K562 (cell line): ENCODE data around the gene PALLD. TPM values are rescaled to one million over a fixed set of nuclear protein-coding genes. Genes with fewer than 3 reads are reported as not detected.

Experiments used
- ATAC-seq: fragments of 200-7000 bp; cut with Tn5 transposase; 3 replicates; pipeline ENCODE4 v1.9.1; 2020; ENCODE audit warnings: moderate library complexity
- BruUV-seq: library from RNA; stranded (reverse); fragments of 400-500 nt; replicated peaks from 2 replicates; lab custom pipeline; 2021; lab: Mats Ljungman, UMichigan
- CTCF ChIA-PET: fragments of 300-600 bp; formaldehyde crosslinking; extraction: SDS; loops from one replicate; lab custom pipeline; 2021; ENCODE audit warnings: low intra/inter-chr PET ratio; lab: Yijun Ruan, JAX
- POLR2A ChIA-PET: fragments of 300-600, 350-650 bp; sonication (Branson Sonifier 250); formaldehyde crosslinking; extraction: SDS; loops from one replicate; lab custom pipeline; 2021; ENCODE audit warnings: antibody characterized with exemption, inconsistent platforms; lab: Yijun Ruan, JAX
- DNase-seq, 4 experiments: peaks; one replicate each; pipeline versions ENCODE4 v3.0.0 to v3.0.0-alpha.2; 2011 to 2018; ENCODE audit warnings: low spot score in 3 of 4, mixed read lengths in 3 of 4; ENCODE audit errors: extremely low read depth in 1 of 4
- FAIRE-seq: peaks from 2 replicates; lab custom pipeline; 2011; peaks lifted over from hg19 to GRCh38; lab: Jason Lieb, UNC
- H2AFZ ChIP-seq: 2 replicates; pipeline ENCODE4 v1.6.0; 2011; ENCODE audit warnings: low read depth, low read length, control low read depth, inconsistent platforms
- H3K27ac ChIP-seq: fragments of 200-600 bp; 3 replicates; pipeline ENCODE4 v1.8.0; 2011; ENCODE audit warnings: low read depth, mild to moderate bottlenecking, control low read depth, inconsistent platforms, low read length, moderate library complexity, mixed read lengths; ENCODE audit errors: extremely low read depth
- H3K27me3 ChIP-seq, 2 experiments: fragments of 300-600 bp in 1 of 2; 2 replicates in 1 of 2; 3 replicates in 1 of 2; pipeline versions ENCODE4 v1.6.0 to v1.8.0; 2011; ENCODE audit warnings: inconsistent platforms in 2 of 2, low read length in 2 of 2, mild to moderate bottlenecking in 1 of 2, mixed read lengths in 1 of 2, moderate library complexity in 1 of 2; ENCODE audit not compliant: control insufficient read depth in 2 of 2, insufficient read depth in 2 of 2
- H3K36me3 ChIP-seq: fragments of 300-600 bp; 3 replicates; pipeline ENCODE4 v1.8.0; 2011; ENCODE audit warnings: mild to moderate bottlenecking, low read length, inconsistent platforms; ENCODE audit not compliant: control insufficient read depth, insufficient read depth
- H3K4me1 ChIP-seq, 2 experiments: fragments of 200-600 bp in 1 of 2; replicated peaks in 1 of 2; 2 replicates in 1 of 2; 3 replicates in 1 of 2; pipeline versions ENCODE4 v1.5.1 to v1.8.0; 2011; ENCODE audit warnings: inconsistent platforms in 2 of 2, low read length in 2 of 2, mild to moderate bottlenecking in 1 of 2, mixed read lengths in 1 of 2, moderate library complexity in 1 of 2; ENCODE audit not compliant: control insufficient read depth in 2 of 2, insufficient read depth in 2 of 2
- H3K4me2 ChIP-seq: 2 replicates; pipeline ENCODE4 v1.6.1; 2011; ENCODE audit warnings: low read length, control low read depth, inconsistent platforms, mixed read lengths; ENCODE audit not compliant: insufficient read depth
- H3K4me3 ChIP-seq: fragments of 200-600 bp; sonication (generic), shearing (Covaris generic); 2 replicates; pipeline ENCODE4 v1.5.1; 2016; ENCODE audit warnings: control low read depth, inconsistent platforms
- H3K79me2 ChIP-seq: fragments of 200-600 bp; 3 replicates; pipeline ENCODE4 v1.8.0; 2011; ENCODE audit warnings: low read length, inconsistent platforms; ENCODE audit not compliant: control insufficient read depth, insufficient read depth
- H3K9ac ChIP-seq, 2 experiments: 2 replicates each; pipeline versions ENCODE4 v1.6.0 to v1.6.1; 2011; ENCODE audit warnings: low read depth in 2 of 2, low read length in 2 of 2, control low read depth in 1 of 2, inconsistent platforms in 1 of 2, mild to moderate bottlenecking in 1 of 2, mixed read lengths in 1 of 2; ENCODE audit not compliant: insufficient read depth in 1 of 2
- H3K9me1 ChIP-seq: one replicate; pipeline ENCODE4 v1.6.0; 2011; ENCODE audit warnings: inconsistent platforms, mild to moderate bottlenecking, low read length, moderate library complexity; ENCODE audit not compliant: control insufficient read depth, insufficient read depth
- H3K9me3 ChIP-seq: replicated peaks from 2 replicates; pipeline ENCODE4 v1.5.1; 2011; ENCODE audit warnings: low read depth, low read length, inconsistent platforms; ENCODE audit not compliant: control insufficient read depth, insufficient read depth
- H4K20me1 ChIP-seq: replicated peaks from 2 replicates; pipeline ENCODE4 v1.6.1; 2011; ENCODE audit warnings: low read length, inconsistent platforms, mixed read lengths; ENCODE audit not compliant: control insufficient read depth, insufficient read depth
- ARID1B ChIP-seq: fragments of 450-650 bp; IDR thresholded peaks from 2 replicates; pipeline ENCODE4 v1.6.1; 2016; ENCODE audit warnings: antibody characterized with exemption, mild to moderate bottlenecking, inconsistent platforms
- CBFA2T2 ChIP-seq: fragments of 450-650 bp; conservative IDR thresholded peaks from 2 replicates; pipeline ENCODE4 v1.6.1; 2017; ENCODE audit warnings: mild to moderate bottlenecking
- DDX20 ChIP-seq: fragments of 450-650 bp; IDR thresholded peaks from 2 replicates; pipeline ENCODE4 v1.6.1; 2016; ENCODE audit warnings: missing genetic modification characterization, low read depth, mild to moderate bottlenecking, missing compliant biosample characterization, moderate library complexity
- KAT2B ChIP-seq: IDR thresholded peaks from one replicate; pipeline ENCODE4 v1.6.1; 2012; ENCODE audit warnings: low read depth, mild to moderate bottlenecking, control low read depth, inconsistent platforms, low read length, moderate library complexity
- MAFK ChIP-seq: IDR thresholded peaks from 2 replicates; pipeline ENCODE4 v1.6.1; 2011; ENCODE audit warnings: low read length, improper control_type of control experiment
- MAZ ChIP-seq, 2 experiments: fragments of 450-650 bp in 1 of 2; sonication (generic) in 1 of 2; formaldehyde crosslinking; IDR thresholded peaks in 1 of 2; conservative IDR thresholded peaks in 1 of 2; 2 replicates each; pipeline versions ENCODE4 v1.4.0 to v1.5.0; 2020; ENCODE audit warnings: mild to moderate bottlenecking in 1 of 2, missing genetic modification reagents in 1 of 2
- RUNX1 ChIP-seq: sonication (generic); IDR thresholded peaks from 2 replicates; pipeline ENCODE4 v1.6.1; 2016; ENCODE audit warnings: antibody characterized with exemption, low read depth
- SMAD2 ChIP-seq: fragments of 150-350 bp; IDR thresholded peaks from 2 replicates; pipeline ENCODE4 v1.6.1; 2014; ENCODE audit warnings: low read depth, mild to moderate bottlenecking, low read length
- SRF ChIP-seq, 2 experiments: fragments of 250-450, 450-650 bp in 1 of 2; sonication (Bioruptor Pico) in 1 of 2; sonication (generic) in 1 of 2; formaldehyde crosslinking; IDR thresholded peaks; 2 replicates each; pipeline versions ENCODE4 v1.5.0 to v1.5.1; 2020 to 2022; ENCODE audit warnings: mild to moderate bottlenecking in 1 of 2, missing genetic modification reagents in 1 of 2
- ZFP1 ChIP-seq: fragments of 450-650 bp; formaldehyde crosslinking; IDR thresholded peaks from 2 replicates; pipeline ENCODE4 v1.4.0; 2020; ENCODE audit warnings: mild to moderate bottlenecking, mixed read lengths
- ZNF140 ChIP-seq: fragments of 250-450 bp; sonication (Bioruptor Pico); IDR thresholded peaks from 2 replicates; pipeline ENCODE4 v1.8.0; 2021; ENCODE audit warnings: moderate library complexity, mild to moderate bottlenecking, inconsistent platforms
- ZNF3 ChIP-seq: fragments of 250-450 bp; sonication (Bioruptor Pico); IDR thresholded peaks from 2 replicates; pipeline ENCODE4 v1.5.0; 2021; ENCODE audit warnings: mild to moderate bottlenecking, moderate library complexity
- ZNF639 ChIP-seq, 2 experiments: fragments of 200-800 bp in 1 of 2; sonication (Bioruptor generic) in 1 of 2; sonication (generic) in 1 of 2; formaldehyde crosslinking in 1 of 2; IDR thresholded peaks in 1 of 2; conservative IDR thresholded peaks in 1 of 2; 2 replicates each; pipeline versions ENCODE4 v1.5.0 to v1.6.1; 2016 to 2020; ENCODE audit warnings: missing compliant biosample characterization in 1 of 2, missing genetic modification characterization in 1 of 2, missing genetic modification reagents in 1 of 2
- ZNF764 ChIP-seq: fragments of 250-450 bp; sonication (Bioruptor Pico); IDR thresholded peaks from 2 replicates; pipeline ENCODE4 v1.4.0; 2020; ENCODE audit warnings: low read depth, mild to moderate bottlenecking, moderate library complexity
- WGBS: fragments of 100-300 bp; shearing (Covaris generic); methylation state at CpG from one replicate; pipeline ENCODE4 v1.1.6; 2016; ENCODE audit warnings: low coverage, mixed read lengths; ENCODE audit not compliant: insufficient coverage; ENCODE audit errors: missing lambda C conversion rate; 5-methylcytosine and 5-hydroxymethylcytosine counted together
- in situ Hi-C: fragments of 300-500 bp; cut with MboI; formaldehyde crosslinking; loops from 4 replicates; pipeline ENCODE4 v1.15.0; 2018; ENCODE audit warnings: inconsistent platforms, mixed read lengths
- intact Hi-C: fragments of 100-400 bp; cut with micrococcal nuclease; formaldehyde crosslinking; loops from 2 replicates; pipeline ENCODE4 v1.14.2; 2022
- polyA plus RNA-seq, 8 experiments: library from polyadenylated mRNA; depleted of rRNA in 4 of 8; stranded (reverse) in 5 of 8; unstranded in 3 of 8; fragments of >200 nt; fragmentation: Nextera tagmentation in 2 of 8; fragmentation: Illumina TruSeq in 1 of 8; extraction: Ambion mirVana in 2 of 8; extraction: Trizol in 1 of 8; gene quantifications; 2 replicates each; pipeline versions ENCODE4 v1.2.1 to v1.2.3, GENCODE V29; 2011 to 2014; ENCODE audit warnings: inconsistent platforms in 1 of 8, missing spikeins in 1 of 8
- total RNA-seq, 7 experiments: library from RNA; depleted of rRNA in 6 of 7; stranded (reverse); fragments of >200 nt in 6 of 7; fragmentation: Illumina TruSeq in 2 of 7; extraction: Trizol in 2 of 7; gene quantifications; 2 replicates each; pipeline versions ENCODE4 v1.2.1 to v1.2.3, GENCODE V29; 2011 to 2021; ENCODE audit warnings: low replicate concordance in 1 of 7

The PALLD gene
- total and polyA plus RNA-seq, 9 of the 15 experiments (the other 6 are each of a cell fraction or from before 2014, with no cell fraction given) = 0.01 to 0.35 (median 0.06) TPM; not detected in 3

GRCh38 chr4:168724243-168724642 lies 227.4 kb downstream of the PALLD start (continued):
- TF ChIP-seq ZNF639 (CRISPR knock-in tag; conservative IDR thresholded peaks at IDR 0.05 in 1 of 2, IDR thresholded peaks at IDR 0.05 in 1 of 2) (no peak), CBFA2T2 (no peak), DDX20 (no peak), RUNX1 (no peak), MAZ (CRISPR knock-in tag; conservative IDR thresholded peaks at IDR 0.05 in 1 of 2, IDR thresholded peaks at IDR 0.05 in 1 of 2) (no peak), SRF (CRISPR knock-in tag; IDR thresholded peaks at IDR 0.05) (no peak), ZFP1 (CRISPR knock-in tag) (no peak), ZNF3 (no peak), SMAD2 (no peak)
- TF ChIP-seq, all 486 proteins: peak for 0

- H3K79me2 ChIP-seq = no peaks in the 10 kb centered on the region
- no peak for DNase-seq
- no peaks in the 10 kb centered on the region for H3K27me3 ChIP-seq
- H3K4me2 ChIP-seq = no peak overlapping the region
- no peak for FAIRE-seq
- in situ Hi-C loops (no loop called here), intact Hi-C loops (no loop called here)
- H3K36me3 ChIP-seq = no peaks in the 10 kb centered on the region
- BruUV-seq = no TSS peak
- no peak for ATAC-seq
- no peaks in the 10 kb centered on the region for H3K9me1 ChIP-seq
- ChIA-PET POLR2A (no interaction called here), CTCF (no interaction called here)
- TF ChIP-seq ZNF140 (CRISPR knock-in tag) (no peak), MAFK (no peak), KAT2B (no peak), ZNF764 (no peak), ARID1B (no peak)
- WGBS = 3% methylated on average over 5 of the region's 5 CpGs
- H2AFZ ChIP-seq = no peak overlapping the region
- no peak overlapping the region for H3K4me3 ChIP-seq
- no peaks in the 10 kb centered on the region for H3K9me3 ChIP-seq
- no peaks in the 10 kb centered on the region for H3K4me1 ChIP-seq
- no peak overlapping the region for H3K9ac ChIP-seq
- H3K27ac ChIP-seq = no peak overlapping the region
- H4K20me1 ChIP-seq = no peaks in the 10 kb centered on the region
These were observed 228.0 kb downstream of the PALLD start for GRCh38 chr4:168724686-168725411.
